Panc1 (cell line): ENCODE results near the gene PPP1R26. TPM values are rescaled to one million over a fixed set of nuclear protein-coding genes. Genes with fewer than 3 reads are reported as not detected.

Experiments used
- ATAC-seq: fragments of 200-7000 bp; cut with Tn5 transposase; 2 replicates; pipeline ENCODE4 v1.9.1; 2020; ENCODE audit warnings: mild to moderate bottlenecking, moderate library complexity
- BruUV-seq: library from RNA; stranded (reverse); fragments of 400-500 nt; replicated peaks from 2 replicates; lab custom pipeline; 2021; lab: Mats Ljungman, UMichigan
- CTCF ChIA-PET: fragments of 300-600 bp; sonication (Branson Sonifier 250); formaldehyde crosslinking; loops from one replicate; lab custom pipeline; 2022; ENCODE audit warnings: antibody characterized with exemption; lab: Charles Lee
- POLR2A ChIA-PET: fragments of 300-600 bp; sonication (Branson Sonifier 250); formaldehyde crosslinking; loops from one replicate; lab custom pipeline; 2022; ENCODE audit warnings: antibody characterized with exemption; lab: Charles Lee
- DNase-seq: peaks from one replicate; pipeline ENCODE4 v3.0.0-alpha.2; 2010; ENCODE audit warnings: low read depth, low spot score
- H3K27ac ChIP-seq: 2 replicates; pipeline ENCODE4 v1.5.1; 2011; ENCODE audit warnings: mild to moderate bottlenecking, low read length, inconsistent platforms
- H3K27me3 ChIP-seq: fragments of 200-500 bp; sonication (Bioruptor generic); 2 replicates; pipeline ENCODE4 v1.6.0; 2014; ENCODE audit warnings: low read length, inconsistent platforms; ENCODE audit not compliant: control insufficient read depth, insufficient read depth
- H3K36me3 ChIP-seq: fragments of 200-500 bp; sonication (Bioruptor generic); 2 replicates; pipeline ENCODE4 v1.5.1; 2014; ENCODE audit warnings: inconsistent platforms, mild to moderate bottlenecking, low read length, moderate library complexity; ENCODE audit not compliant: control insufficient read depth, insufficient read depth
- H3K4me1 ChIP-seq: 2 replicates; pipeline ENCODE4 v1.5.1; 2011; ENCODE audit warnings: inconsistent platforms, mild to moderate bottlenecking, low read length, moderate library complexity; ENCODE audit not compliant: control insufficient read depth, insufficient read depth
- H3K4me3 ChIP-seq, 2 experiments: 2 replicates each; pipeline ENCODE4 v1.5.1; 2011 to 2012; ENCODE audit warnings: low read depth in 2 of 2, low read length in 2 of 2, mild to moderate bottlenecking in 2 of 2, inconsistent platforms in 1 of 2, moderate library complexity in 1 of 2
- H3K9me3 ChIP-seq: fragments of 200-500 bp; sonication (Bioruptor generic); 2 replicates; pipeline ENCODE4 v1.5.1; 2014; ENCODE audit warnings: low read depth, mild to moderate bottlenecking, inconsistent platforms, low read length, moderate library complexity; ENCODE audit not compliant: control insufficient read depth, insufficient read depth
- CTCF ChIP-seq: fragments of 450-650 bp; IDR thresholded peaks from 2 replicates; pipeline ENCODE4 v1.5.1; 2017; ENCODE audit warnings: mild to moderate bottlenecking
- POLR2AphosphoS5 ChIP-seq: IDR thresholded peaks from 2 replicates; pipeline ENCODE4 v1.6.1; 2012; ENCODE audit warnings: mild to moderate bottlenecking, low read depth, low read length, moderate library complexity
- SIN3A ChIP-seq: IDR thresholded peaks from 2 replicates; pipeline ENCODE4 v1.6.1; 2012; ENCODE audit warnings: low read depth, mild to moderate bottlenecking, low read length, moderate library complexity, borderline replicate concordance; ENCODE audit not compliant: insufficient read depth
- TCF7L2 ChIP-seq: IDR thresholded peaks from 2 replicates; pipeline ENCODE4 v1.6.1; 2011; ENCODE audit warnings: mild to moderate bottlenecking, low read depth, low read length, inconsistent platforms
- in situ Hi-C: cut with HindIII; loops from 2 replicates; pipeline ENCODE4 v1.10.0; 2016; ENCODE audit warnings: low sequenced_read_pairs, low pct_unique_long_range_greater_than_20kb
- intact Hi-C: fragments of 100-400 bp; cut with micrococcal nuclease; formaldehyde crosslinking; loops from one replicate; pipeline ENCODE4 v1.10.0; 2022; ENCODE audit not compliant: unreplicated experiment
- total RNA-seq: library from RNA; stranded (reverse); gene quantifications from one replicate; pipeline ENCODE4 v1.2.1, GENCODE V29; 2021; ENCODE audit not compliant: unreplicated experiment
- TF ChIP-seq, protein P1 (sequence below), 2 experiments: IDR thresholded peaks; 2 replicates each; pipeline ENCODE4 v1.6.1; 2011 to 2012; ENCODE audit warnings: low read depth in 2 of 2, control low read depth in 1 of 2, low read length in 1 of 2, mild to moderate bottlenecking in 1 of 2, moderate library complexity in 1 of 2; ENCODE audit not compliant: insufficient read depth in 1 of 2

PPP1R26 gene
- total RNA-seq, 1 experiment from 2014 or later = 17.5 TPM

DNA sequence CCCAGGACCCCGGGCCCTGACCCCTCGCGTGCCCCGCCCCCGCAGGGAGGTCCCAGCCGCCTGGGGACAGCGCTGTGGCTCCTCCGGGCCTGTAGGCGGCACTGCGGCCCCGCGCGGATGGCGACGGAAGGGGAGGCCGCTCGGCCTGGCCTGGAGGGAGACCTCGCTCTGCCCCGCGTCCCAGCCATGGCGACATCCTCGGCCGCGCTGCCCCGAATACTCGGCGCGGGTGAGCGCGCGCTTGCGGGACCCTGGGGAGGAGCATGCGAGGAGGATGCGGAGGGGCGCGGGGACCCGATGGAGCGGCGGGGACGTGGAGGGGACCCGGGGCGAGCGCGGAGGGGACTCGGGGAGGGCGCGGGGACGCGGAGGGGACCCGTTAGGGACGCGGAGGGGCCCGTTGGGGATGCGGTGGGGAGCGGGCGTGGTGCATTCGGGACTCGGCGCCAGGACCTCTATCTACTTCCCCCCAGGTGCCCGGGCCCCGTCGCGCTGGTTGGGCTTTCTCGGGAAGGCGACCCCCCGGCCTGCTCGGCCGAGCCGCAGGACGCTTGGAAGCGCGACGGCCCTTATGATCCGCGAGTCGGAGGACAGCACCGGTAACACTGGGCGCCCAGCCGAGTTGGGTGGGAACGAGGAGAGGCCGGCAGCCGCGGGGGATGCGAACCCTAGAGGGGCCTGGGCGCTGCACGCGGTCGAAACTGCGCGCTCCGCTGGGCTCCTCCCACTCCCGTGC, 21.1 kb downstream of the PPP1R26 start, which contains the start of gene MRPS2:
Gene MRPS2, plus strand, starts transcription at position 158 of the 736 bp plus-strand sequence. Its CDS starts 29 bp downstream, at position 187.
- ATAC-seq = peak; percentile 95
- H3K9me3 ChIP-seq = no peaks in the 10 kb centered on the region
- no peaks in the 10 kb centered on the region for H3K27me3 ChIP-seq
- intact Hi-C loops (no loop called here), in situ Hi-C loops (no loop called here)
- H3K4me3 ChIP-seq = peak within 1 kb of the TSS; percentile 70 to 79
- H3K36me3 ChIP-seq = peaks cover 4% of the 10 kb centered on the region; the same call in 1 of the 2 replicates
- POLR2A ChIA-PET = no interaction called here
- TF ChIP-seq SIN3A (peak; percentile 39; the same call in 1 of the 2 replicates), TCF7L2 (no peak), POLR2AphosphoS5 (peak; percentile 59), CTCF (peak; percentile 93)
- no TSS peak for BruUV-seq
- peak within 1 kb of the TSS; percentile 72 for H3K27ac ChIP-seq
- no peak for DNase-seq
- CTCF ChIA-PET = no interaction called here
- H3K4me1 ChIP-seq = peaks cover 4% of the 10 kb centered on the region

DNA sequence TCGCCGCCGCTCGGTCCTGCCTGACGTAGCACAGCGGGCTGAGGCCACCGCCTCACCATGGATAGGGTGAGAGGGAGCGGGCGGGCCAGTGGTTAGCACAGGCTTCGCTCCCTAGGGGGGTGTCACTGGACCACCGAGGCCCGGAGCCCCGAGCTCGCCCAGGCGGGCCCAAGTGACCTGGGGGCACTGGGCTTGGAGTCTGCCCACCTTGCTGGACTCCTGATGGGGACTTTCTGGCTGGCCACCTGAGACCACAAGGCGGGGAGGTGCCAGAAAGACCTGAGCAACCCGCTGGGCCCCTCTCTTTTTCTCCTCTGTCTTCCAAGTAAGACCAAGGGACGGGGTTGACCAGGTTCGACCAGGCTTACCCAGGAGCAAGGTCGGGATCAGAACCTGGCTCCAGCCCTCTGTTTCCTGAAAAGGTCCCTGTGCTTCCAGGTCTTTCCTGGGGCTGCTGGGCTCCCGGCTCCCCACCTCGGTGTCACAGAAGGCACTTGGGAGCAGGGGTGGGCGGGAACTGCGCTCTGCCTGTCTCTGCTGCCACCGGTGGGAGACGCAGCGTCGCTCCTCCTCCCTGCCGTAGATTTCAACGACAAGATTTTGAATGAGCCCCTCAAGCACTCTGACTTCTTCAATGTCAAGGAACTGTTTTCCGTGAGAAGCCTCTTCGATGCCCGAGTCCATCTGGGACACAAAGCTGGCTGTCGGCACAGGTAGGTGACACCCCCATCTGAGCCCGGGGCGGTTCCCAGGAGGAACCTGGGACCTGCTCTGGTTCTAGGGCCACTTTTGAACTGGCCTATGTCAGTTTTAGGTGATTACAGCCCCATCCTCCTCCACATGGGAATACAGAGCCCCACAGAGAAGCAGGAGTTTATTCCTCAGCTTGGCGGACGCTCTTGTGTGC, 21.9 kb downstream of the PPP1R26 start:
- TF ChIP-seq POLR2AphosphoS5 (no peak), SIN3A (no peak), CTCF (no peak), TCF7L2 (no peak)
- TF ChIP-seq, protein P1, sequence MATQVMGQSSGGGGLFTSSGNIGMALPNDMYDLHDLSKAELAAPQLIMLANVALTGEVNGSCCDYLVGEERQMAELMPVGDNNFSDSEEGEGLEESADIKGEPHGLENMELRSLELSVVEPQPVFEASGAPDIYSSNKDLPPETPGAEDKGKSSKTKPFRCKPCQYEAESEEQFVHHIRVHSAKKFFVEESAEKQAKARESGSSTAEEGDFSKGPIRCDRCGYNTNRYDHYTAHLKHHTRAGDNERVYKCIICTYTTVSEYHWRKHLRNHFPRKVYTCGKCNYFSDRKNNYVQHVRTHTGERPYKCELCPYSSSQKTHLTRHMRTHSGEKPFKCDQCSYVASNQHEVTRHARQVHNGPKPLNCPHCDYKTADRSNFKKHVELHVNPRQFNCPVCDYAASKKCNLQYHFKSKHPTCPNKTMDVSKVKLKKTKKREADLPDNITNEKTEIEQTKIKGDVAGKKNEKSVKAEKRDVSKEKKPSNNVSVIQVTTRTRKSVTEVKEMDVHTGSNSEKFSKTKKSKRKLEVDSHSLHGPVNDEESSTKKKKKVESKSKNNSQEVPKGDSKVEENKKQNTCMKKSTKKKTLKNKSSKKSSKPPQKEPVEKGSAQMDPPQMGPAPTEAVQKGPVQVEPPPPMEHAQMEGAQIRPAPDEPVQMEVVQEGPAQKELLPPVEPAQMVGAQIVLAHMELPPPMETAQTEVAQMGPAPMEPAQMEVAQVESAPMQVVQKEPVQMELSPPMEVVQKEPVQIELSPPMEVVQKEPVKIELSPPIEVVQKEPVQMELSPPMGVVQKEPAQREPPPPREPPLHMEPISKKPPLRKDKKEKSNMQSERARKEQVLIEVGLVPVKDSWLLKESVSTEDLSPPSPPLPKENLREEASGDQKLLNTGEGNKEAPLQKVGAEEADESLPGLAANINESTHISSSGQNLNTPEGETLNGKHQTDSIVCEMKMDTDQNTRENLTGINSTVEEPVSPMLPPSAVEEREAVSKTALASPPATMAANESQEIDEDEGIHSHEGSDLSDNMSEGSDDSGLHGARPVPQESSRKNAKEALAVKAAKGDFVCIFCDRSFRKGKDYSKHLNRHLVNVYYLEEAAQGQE (IDR thresholded peaks at IDR 0.05; ENCODE audit: insufficient read depth in 1 of 2, low read depth in 2 of 2, low read length in 1 of 2) = no peak
- CTCF ChIA-PET = interaction anchor here (0.6 kb wide), 1 partner anchor 26 kb away, joined by 7 read pairs; no protein-coding TSS in a partner anchor
- ATAC-seq = no peak
- no peak for DNase-seq
- no TSS peak for BruUV-seq
- Histone ChIP-seq H3K4me1 (peaks cover 4% of the 10 kb centered on the region), H3K9me3 (no peaks in the 10 kb centered on the region), H3K27me3 (no peaks in the 10 kb centered on the region), H3K4me3 (peak overlapping the region; percentile 70 to 79), H3K27ac (peak overlapping the region; percentile 72), H3K36me3 (peaks cover 4% of the 10 kb centered on the region; the same call in 1 of the 2 replicates)
- in situ Hi-C loops (no loop called here), intact Hi-C loops (no loop called here)
- POLR2A ChIA-PET = no interaction called here
